ENCODE data around the gene DNAJA3. TPM values are rescaled to one million over a fixed set of nuclear protein-coding genes. Genes with fewer than 3 reads are reported as not detected.

The DNAJA3 gene
- total and polyA plus RNA-seq, 8 donors, result 29.0 to 53.5 (median 35.6) TPM

GRCh38 chr16:4412854-4413253 is 12.8 kb upstream of the DNAJA3 start:
- H3K4me1 ChIP-seq, result peaks cover 18 to 63% of the 10 kb centered on the region in 2 donors
- H3K27me3 ChIP-seq, result no peaks in the 10 kb centered on the region
- H3K27ac ChIP-seq, result no peak overlapping the region
- no peak for ATAC-seq
- no peak for DNase-seq
- intact Hi-C loops (cut with DNase I), result no loop called here
- H3K36me3 ChIP-seq, result peaks cover 0 to 54% of the 10 kb centered on the region in 2 donors
- no peaks in the 10 kb centered on the region for H3K9me3 ChIP-seq
- no peak overlapping the region for H3K4me3 ChIP-seq
- TF ChIP-seq, protein P1, sequence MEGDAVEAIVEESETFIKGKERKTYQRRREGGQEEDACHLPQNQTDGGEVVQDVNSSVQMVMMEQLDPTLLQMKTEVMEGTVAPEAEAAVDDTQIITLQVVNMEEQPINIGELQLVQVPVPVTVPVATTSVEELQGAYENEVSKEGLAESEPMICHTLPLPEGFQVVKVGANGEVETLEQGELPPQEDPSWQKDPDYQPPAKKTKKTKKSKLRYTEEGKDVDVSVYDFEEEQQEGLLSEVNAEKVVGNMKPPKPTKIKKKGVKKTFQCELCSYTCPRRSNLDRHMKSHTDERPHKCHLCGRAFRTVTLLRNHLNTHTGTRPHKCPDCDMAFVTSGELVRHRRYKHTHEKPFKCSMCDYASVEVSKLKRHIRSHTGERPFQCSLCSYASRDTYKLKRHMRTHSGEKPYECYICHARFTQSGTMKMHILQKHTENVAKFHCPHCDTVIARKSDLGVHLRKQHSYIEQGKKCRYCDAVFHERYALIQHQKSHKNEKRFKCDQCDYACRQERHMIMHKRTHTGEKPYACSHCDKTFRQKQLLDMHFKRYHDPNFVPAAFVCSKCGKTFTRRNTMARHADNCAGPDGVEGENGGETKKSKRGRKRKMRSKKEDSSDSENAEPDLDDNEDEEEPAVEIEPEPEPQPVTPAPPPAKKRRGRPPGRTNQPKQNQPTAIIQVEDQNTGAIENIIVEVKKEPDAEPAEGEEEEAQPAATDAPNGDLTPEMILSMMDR (IDR thresholded peaks at IDR 0.05), result no peak

DNA sequence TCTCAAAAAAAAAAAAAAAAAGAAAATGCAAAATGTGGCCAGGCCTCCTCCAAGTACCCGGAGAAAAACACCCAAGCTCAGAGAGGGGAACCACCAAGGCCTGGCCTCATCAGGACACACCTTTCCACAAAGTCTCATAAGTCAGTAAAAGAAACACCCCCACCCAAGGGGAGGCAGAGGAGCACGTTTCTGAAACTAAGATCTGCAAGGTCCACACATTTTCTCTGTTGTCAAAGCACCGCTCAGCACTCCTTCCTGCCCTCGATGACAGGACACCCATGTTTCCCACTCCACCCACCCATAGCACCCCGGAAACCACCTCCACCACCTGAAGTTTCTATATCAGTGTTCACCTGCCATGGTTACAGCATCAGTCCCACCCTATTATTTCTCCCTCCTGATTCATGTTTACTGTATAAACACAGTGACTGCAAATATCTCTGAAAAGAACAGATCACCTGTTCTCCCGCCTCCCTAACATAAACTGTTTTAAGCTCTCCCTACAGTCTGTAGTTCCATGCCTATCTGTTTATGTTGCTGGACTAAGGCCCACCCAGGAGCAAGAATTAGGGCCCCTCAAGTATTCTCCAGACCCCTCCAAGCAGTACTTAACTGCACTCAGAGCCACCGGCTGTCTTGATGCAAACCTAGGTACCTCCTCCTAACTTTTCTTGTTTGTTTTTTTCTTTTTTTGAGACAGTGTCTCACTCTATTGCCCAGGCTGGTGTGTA is 11.3 kb upstream of the DNAJA3 start:
- intact Hi-C loops (cut with DNase I), result no loop called here

GRCh38 chr16:4415538-4416199 is 10.0 kb upstream of the DNAJA3 start:
- Histone ChIP-seq H3K9me3 (no peaks in the 10 kb centered on the region), H3K4me1 (peaks cover 14 to 52% of the 10 kb centered on the region in 2 donors), H3K27ac (peak overlapping the region; percentile 83 to 97), H3K36me3 (peaks cover 0 to 27% of the 10 kb centered on the region in 2 donors), H3K27me3 (no peaks in the 10 kb centered on the region), H3K4me3 (peak overlapping the region; percentile 71 to 99)
- peak in 3 of 4 donors; percentile 37 to 91 (median 66) for DNase-seq
- TF ChIP-seq, protein P1 (IDR thresholded peaks at IDR 0.05), result no peak
- peak; percentile 33 for ATAC-seq
- intact Hi-C loops (cut with DNase I), result no loop called here

More for the DNA sequence above, 11.3 kb upstream of the DNAJA3 start:
- Histone ChIP-seq H3K27me3 (no peaks in the 10 kb centered on the region), H3K4me1 (peaks cover 14 to 53% of the 10 kb centered on the region in 2 donors), H3K4me3 (peak overlapping the region in 1 of 2 donors; percentile 99), H3K27ac (peak overlapping the region in 1 of 2 donors; percentile 97), H3K9me3 (no peaks in the 10 kb centered on the region), H3K36me3 (peaks cover 0 to 39% of the 10 kb centered on the region in 2 donors)
- DNase-seq, result no peak
- no peak for ATAC-seq
- TF ChIP-seq, protein P1 (IDR thresholded peaks at IDR 0.05), result no peak

DNA sequence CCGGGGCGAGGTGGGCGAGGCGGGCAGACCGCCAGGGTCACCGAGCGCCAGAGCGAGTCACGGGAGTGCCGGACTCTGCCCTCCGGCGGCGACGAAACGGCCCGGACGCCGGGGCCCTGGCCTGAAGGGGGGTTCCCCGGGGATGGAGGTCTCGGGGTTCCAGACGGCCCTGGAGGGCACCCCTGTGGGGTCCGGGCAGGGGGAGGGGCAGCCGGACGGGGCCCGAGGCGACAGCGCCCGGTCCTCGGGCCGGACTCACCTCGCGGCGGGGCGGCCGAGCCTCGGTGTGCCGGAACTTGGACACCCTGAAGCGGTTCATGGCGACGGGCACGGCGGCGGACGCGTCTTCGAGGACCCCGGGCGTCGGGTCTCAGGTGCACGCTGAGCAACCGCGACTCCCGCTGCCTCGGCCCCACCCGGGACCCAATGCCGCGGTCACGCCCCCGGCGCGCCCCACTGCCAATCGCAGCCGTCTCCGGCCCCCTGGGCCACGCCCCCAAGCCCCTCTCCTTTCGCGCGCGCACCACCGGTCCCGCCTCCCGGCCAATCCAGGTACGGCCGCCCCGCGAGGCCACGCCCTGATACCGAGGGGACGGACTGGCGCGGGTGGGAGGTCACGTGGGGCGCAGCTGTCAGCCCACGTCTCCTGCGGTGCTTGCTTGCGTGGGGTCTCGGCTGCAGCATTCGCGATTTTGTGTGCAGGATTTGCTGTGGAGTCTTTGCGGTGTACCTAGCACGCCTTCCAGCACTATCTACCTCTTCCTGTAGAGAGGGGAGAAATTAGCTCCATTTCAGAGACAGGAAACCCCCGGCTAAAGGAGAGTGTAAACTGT is 9.3 kb upstream of the DNAJA3 start, which contains the start of gene CORO7:
Gene CORO7 (minus strand): TSS at position 397 of the 833 bp plus-strand sequence. CDS start 78 bp downstream, at position 319.
- H3K9me3 ChIP-seq, result no peaks in the 10 kb centered on the region
- DNase-seq (peak; percentile 85 to 99 (median 96)), ATAC-seq (peak; percentile 97)
- intact Hi-C loops (cut with DNase I), result no loop called here
- TF ChIP-seq, protein P1 (IDR thresholded peaks at IDR 0.05), result peak in 1 of 2 donors; percentile 40
- peak within 1 kb of the TSS; percentile 71 to 99 for H3K4me3 ChIP-seq
- H3K27me3 ChIP-seq, result no peaks in the 10 kb centered on the region
- H3K36me3 ChIP-seq, result peaks cover 0 to 19% of the 10 kb centered on the region in 2 donors
- H3K4me1 ChIP-seq, result peaks cover 8 to 45% of the 10 kb centered on the region in 2 donors
- H3K27ac ChIP-seq, result peak within 1 kb of the TSS; percentile 83 to 97
